ENCODE data around the gene IGHMBP2.

The IGHMBP2 gene

GRCh38 chr11:68913188-68913587 is 9.5 kb downstream of the IGHMBP2 start:
- DNase-seq (ENCODE audit: low read depth): no peak
- TF ChIP-seq MYC (IDR thresholded peaks at IDR 0.05; ENCODE audit: low read depth, low read length): no peak
- no peak for TF ChIP-seq MAX (IDR thresholded peaks at IDR 0.05; ENCODE audit: low read depth, low read length)
- no peak for TF ChIP-seq POLR2A (IDR thresholded peaks at IDR 0.05; ENCODE audit: extremely low read depth, insufficient read length)
- TF ChIP-seq CTCF (IDR thresholded peaks at IDR 0.05; ENCODE audit: low read depth, low read length): no peak
- H3K4me3 ChIP-seq (ENCODE audit: low read depth, low read length): no peak overlapping the region

- TF ChIP-seq CTCF (IDR thresholded peaks at IDR 0.05; ENCODE audit: low read depth, low read length) (no peak), MYC (IDR thresholded peaks at IDR 0.05; ENCODE audit: low read depth, low read length) (no peak), MAX (IDR thresholded peaks at IDR 0.05; ENCODE audit: low read depth, low read length) (no peak), POLR2A (IDR thresholded peaks at IDR 0.05; ENCODE audit: extremely low read depth, insufficient read length) (no peak)
- no peak overlapping the region for H3K4me3 ChIP-seq (ENCODE audit: low read depth, low read length)
- no peak for DNase-seq (ENCODE audit: low read depth)
Observed at GRCh38 chr11:68914761-68915160, 11.1 kb downstream of the IGHMBP2 start.

- DNase-seq (ENCODE audit: low read depth): no peak
- TF ChIP-seq MYC (IDR thresholded peaks at IDR 0.05; ENCODE audit: low read depth, low read length): no peak
- TF ChIP-seq POLR2A (IDR thresholded peaks at IDR 0.05; ENCODE audit: extremely low read depth, insufficient read length): no peak
- H3K4me3 ChIP-seq (ENCODE audit: low read depth, low read length): no peak overlapping the region
Observed at GRCh38 chr11:68916439-68916838, 12.7 kb downstream of the IGHMBP2 start.

GRCh38 chr11:68923614-68924013 is 19.9 kb downstream of the IGHMBP2 start:
- DNase-seq (ENCODE audit: low read depth): no peak
- H3K4me3 ChIP-seq (ENCODE audit: low read depth, low read length): no peak overlapping the region
- no peak for TF ChIP-seq CTCF (IDR thresholded peaks at IDR 0.05; ENCODE audit: low read depth, low read length)
- TF ChIP-seq MYC (IDR thresholded peaks at IDR 0.05; ENCODE audit: low read depth, low read length): no peak
- TF ChIP-seq MAX (IDR thresholded peaks at IDR 0.05; ENCODE audit: low read depth, low read length): no peak
- TF ChIP-seq POLR2A (IDR thresholded peaks at IDR 0.05; ENCODE audit: extremely low read depth, insufficient read length): no peak

- no peak for DNase-seq (ENCODE audit: low read depth)
- no peak overlapping the region for H3K4me3 ChIP-seq (ENCODE audit: low read depth, low read length)
- TF ChIP-seq MAX (IDR thresholded peaks at IDR 0.05; ENCODE audit: low read depth, low read length): no peak
Observed at GRCh38 chr11:68924073-68924925, 20.6 kb downstream of the IGHMBP2 start.

GRCh38 chr11:68925611-68926010 is 21.9 kb downstream of the IGHMBP2 start:
- no peak for DNase-seq (ENCODE audit: low read depth)
- H3K4me3 ChIP-seq (ENCODE audit: low read depth, low read length): no peak overlapping the region
- TF ChIP-seq POLR2A (IDR thresholded peaks at IDR 0.05; ENCODE audit: extremely low read depth, insufficient read length) (no peak), MYC (IDR thresholded peaks at IDR 0.05; ENCODE audit: low read depth, low read length) (no peak), CTCF (IDR thresholded peaks at IDR 0.05; ENCODE audit: low read depth, low read length) (no peak), MAX (IDR thresholded peaks at IDR 0.05; ENCODE audit: low read depth, low read length) (no peak)

All from NB4 (cell line).